GM12892 (cell line): Measurements from ENCODE around the gene CDH13.

Source experiments
- POLR2A ChIP-seq: IDR thresholded peaks from 2 replicates; pipeline ENCODE4 v1.6.1; 2011; ENCODE audit warnings: low read depth, low read length, control low read depth
- TAF1 ChIP-seq: IDR thresholded peaks from 2 replicates; pipeline ENCODE4 v1.6.1; 2011; ENCODE audit warnings: low read depth, mild to moderate bottlenecking, control low read depth, low read length, borderline replicate concordance

DNA sequence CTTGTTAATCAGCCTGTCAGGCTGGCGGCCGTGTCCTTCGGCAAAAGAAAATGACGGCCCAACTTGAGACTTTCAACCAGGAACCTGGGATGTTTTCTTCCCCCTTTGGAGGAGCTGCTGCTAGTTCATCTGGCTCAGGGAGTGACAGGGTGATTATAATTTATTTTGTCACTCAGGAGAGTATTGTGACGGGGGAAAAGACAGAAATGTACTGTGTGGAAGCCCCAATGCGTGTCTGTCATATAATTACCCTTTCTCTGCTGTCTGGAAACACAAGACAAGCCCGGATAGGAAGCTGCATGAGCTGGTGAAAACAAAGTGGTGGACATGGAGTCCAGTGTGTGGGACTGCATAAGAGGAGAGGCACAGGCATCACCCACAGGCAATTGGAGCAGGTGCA lies 854.8 kb downstream of the CDH13 start:
- no peak for TF ChIP-seq POLR2A
- TF ChIP-seq TAF1 = no peak
